GM12875 (cell line): Measurements from ENCODE around the gene ATG10.

Experiments
- H3K4me3 ChIP-seq: one replicate; pipeline ENCODE4 v1.5.1; 2011; ENCODE audit warnings: low read depth, low read length, control low read depth
- TF ChIP-seq, protein P1 (sequence below): IDR thresholded peaks from 2 replicates; pipeline ENCODE4 v1.5.1; 2011; ENCODE audit warnings: low read depth, mild to moderate bottlenecking, control low read depth, inconsistent platforms, low read length, moderate library complexity, borderline replicate concordance; ENCODE audit not compliant: insufficient read depth

ATG10 gene

DNA sequence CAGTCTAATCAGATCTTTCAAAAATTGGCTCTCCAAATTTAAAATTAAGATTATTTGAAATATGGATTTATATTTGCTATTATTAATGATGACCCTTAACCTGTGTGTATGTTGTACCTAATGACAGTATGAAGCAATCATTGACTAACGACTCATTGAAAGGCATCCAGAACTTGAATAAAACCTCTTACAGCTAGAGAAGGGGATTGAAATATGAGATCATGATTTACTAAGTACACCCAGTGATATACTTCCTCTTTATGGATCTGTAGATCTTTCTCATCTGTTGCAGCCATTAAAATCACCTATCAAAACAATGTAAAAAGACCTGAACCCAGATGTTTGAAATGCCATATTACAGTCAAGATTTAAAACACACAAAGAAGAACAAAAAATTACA lies 179.8 kb downstream of the ATG10 start:
- TF ChIP-seq, protein P1, sequence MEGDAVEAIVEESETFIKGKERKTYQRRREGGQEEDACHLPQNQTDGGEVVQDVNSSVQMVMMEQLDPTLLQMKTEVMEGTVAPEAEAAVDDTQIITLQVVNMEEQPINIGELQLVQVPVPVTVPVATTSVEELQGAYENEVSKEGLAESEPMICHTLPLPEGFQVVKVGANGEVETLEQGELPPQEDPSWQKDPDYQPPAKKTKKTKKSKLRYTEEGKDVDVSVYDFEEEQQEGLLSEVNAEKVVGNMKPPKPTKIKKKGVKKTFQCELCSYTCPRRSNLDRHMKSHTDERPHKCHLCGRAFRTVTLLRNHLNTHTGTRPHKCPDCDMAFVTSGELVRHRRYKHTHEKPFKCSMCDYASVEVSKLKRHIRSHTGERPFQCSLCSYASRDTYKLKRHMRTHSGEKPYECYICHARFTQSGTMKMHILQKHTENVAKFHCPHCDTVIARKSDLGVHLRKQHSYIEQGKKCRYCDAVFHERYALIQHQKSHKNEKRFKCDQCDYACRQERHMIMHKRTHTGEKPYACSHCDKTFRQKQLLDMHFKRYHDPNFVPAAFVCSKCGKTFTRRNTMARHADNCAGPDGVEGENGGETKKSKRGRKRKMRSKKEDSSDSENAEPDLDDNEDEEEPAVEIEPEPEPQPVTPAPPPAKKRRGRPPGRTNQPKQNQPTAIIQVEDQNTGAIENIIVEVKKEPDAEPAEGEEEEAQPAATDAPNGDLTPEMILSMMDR: no peak
- H3K4me3 ChIP-seq: no peak overlapping the region

DNA sequence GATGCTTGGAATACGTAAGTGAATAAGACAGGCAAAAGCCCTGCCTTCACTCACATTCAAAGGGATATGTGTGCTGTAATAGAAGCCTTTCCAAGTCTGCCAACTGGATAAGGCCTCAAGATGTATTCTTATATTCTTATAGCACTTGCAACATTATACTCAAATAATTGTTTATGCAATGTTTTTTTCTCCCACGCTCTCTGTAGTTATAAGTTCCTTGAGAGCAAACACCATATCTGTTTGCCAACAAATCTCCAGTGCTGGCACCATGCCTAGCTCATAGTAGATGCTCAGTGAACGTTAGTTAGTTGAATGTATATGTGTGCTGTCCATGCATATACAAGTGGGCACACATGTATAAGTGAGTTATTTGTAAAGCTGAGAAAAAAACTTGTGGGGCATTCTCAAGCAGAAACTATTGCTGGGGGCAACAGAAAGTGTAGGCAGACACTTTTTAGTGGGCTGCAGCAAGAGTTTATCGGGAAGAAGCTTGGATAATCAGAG lies 181.2 kb downstream of the ATG10 start:
- TF ChIP-seq, protein P1: no peak
- no peak overlapping the region for H3K4me3 ChIP-seq

DNA sequence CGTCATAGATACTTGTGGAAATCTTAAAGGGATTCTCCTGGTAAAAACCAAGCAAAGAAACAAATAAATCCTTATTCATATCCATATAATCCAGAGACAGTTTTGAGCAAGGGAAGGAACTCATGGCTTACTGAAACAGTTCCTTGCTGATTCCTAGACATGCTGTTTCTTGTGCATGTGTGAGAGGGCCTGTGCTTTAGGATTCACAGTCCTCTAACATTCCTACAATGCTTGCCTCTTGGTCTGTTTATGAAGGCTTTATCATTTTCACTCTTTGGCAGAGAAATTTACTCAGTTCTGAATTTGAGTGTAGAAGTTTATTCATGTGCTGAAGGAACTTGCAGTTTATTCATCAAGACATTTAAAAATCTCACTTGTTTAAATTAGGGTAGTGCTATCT lies 183.0 kb downstream of the ATG10 start:
- TF ChIP-seq, protein P1: no peak

DNA sequence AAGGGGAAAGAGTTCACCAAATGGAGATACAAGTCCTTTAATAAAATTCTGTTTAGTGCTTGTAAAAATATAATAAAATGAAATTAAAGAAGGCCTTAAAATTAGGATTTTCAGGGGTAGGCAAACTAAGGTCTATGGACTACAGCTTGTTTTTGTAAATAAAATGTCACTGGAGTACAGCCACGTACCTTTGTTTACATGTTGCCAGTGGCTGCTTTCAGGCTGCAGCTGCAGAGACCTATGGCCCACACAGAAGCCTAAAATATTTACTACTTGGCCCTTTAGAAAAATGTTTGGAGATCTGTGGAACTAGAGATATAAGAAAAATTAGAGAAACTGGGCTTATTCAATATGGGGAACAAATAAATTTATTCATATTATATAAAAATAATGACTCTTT lies 183.5 kb downstream of the ATG10 start:
- TF ChIP-seq, protein P1: no peak
- no peak overlapping the region for H3K4me3 ChIP-seq

More for the DNA sequence above, 183.0 kb downstream of the ATG10 start:
- H3K4me3 ChIP-seq: no peak overlapping the region

DNA sequence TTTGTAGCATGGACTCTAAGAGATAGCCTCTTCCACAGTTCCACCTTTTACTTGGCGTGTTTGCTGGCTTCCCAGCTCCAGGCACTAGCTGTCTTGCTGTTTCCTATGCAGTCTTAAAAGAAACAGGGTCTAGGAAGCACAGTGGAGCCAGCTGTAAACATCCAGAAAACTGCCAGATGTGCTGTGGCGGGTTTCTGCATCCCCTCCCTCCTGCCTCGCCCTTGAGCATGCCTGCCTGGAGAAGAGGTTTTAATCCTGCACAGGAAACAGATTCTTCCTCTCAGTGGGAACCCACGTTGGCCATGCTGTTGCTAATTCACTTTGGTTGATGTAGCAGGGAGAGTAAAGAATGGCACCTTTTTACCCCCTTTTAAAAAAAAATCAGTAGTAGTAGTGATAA lies 185.1 kb downstream of the ATG10 start:
- TF ChIP-seq, protein P1: no peak
- H3K4me3 ChIP-seq: no peak overlapping the region

DNA sequence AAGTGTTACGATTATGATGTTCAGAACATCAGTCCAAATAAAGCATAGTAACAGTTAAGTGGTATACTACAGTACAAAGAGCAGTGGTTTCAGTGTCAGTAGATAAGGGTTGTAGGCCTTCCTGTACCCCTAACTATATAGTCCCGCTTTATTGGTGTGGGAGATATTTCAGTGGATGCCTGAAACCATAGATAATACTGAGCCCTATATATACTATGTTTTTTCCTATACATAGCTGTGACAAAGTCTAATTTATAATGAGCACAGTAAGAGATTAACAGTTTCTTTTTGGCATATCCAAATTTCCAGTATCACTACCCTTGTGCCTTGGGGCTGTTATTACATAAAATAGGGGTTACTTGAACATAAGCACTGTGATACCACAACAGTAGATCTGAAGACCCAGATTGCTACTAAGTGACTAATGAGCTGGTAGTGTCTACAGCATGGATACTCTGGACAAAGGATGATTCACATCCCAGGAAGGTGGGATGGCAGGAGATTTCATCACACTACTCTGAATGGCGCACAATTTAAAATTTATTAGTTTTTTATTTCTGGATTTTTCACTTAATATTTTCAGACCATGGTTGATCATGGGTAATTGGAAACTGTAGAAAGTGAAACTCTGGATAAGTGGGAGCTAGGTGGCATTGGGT lies 187.1 kb downstream of the ATG10 start:
- TF ChIP-seq, protein P1: no peak
- no peak overlapping the region for H3K4me3 ChIP-seq

DNA sequence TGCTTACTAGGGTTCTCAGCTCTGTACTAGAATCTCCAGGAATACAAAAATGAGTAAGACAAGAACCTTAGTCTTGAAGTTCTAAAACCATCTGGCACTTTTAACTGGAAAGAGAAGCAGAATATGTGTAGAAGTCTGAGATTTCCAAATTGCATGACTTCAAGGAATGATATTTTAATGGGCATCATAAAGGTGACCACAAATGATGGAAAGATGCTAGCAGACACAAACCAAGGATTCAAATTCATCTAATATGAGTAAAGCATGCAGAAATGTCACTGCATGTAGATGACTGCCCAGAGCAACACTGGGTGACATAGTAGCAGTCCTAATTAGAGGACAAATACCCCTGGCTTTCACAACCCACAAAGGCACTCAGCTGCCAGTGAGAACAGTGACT lies 189.1 kb downstream of the ATG10 start:
- TF ChIP-seq, protein P1: no peak

More for the DNA sequence above, 189.1 kb downstream of the ATG10 start:
- H3K4me3 ChIP-seq: no peak overlapping the region
